ENCODE measurements around the gene TREM1.

TREM1 gene

DNA sequence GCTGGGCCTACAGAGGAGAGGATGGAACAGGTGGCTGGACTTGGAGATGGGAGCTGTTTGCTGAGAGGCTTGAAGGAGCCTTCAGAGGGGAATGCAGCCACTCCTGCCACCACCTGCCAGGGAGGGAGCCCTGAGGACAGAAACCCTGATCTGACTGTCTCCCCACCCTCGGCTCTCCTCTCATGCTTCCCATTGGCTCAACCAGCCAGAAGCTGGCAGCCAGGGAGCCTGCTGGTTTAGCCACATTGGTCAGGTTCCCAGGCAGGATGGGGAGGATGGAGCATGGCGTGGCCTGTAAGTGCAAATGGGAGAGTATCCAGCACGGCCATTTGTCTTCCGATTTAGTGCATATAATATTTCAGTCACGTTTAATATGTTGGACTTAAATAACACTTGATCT lies 12.8 kb downstream of the TREM1 start:
- no peak overlapping the region for H3K4me3 ChIP-seq (ENCODE audit: low read depth, low read length)
- no peak for DNase-seq (ENCODE audit: low read depth)
- in situ Hi-C loops (cut with HindIII; ENCODE audit: low sequenced_read_pairs), result no loop called here
- TF ChIP-seq, protein P1, sequence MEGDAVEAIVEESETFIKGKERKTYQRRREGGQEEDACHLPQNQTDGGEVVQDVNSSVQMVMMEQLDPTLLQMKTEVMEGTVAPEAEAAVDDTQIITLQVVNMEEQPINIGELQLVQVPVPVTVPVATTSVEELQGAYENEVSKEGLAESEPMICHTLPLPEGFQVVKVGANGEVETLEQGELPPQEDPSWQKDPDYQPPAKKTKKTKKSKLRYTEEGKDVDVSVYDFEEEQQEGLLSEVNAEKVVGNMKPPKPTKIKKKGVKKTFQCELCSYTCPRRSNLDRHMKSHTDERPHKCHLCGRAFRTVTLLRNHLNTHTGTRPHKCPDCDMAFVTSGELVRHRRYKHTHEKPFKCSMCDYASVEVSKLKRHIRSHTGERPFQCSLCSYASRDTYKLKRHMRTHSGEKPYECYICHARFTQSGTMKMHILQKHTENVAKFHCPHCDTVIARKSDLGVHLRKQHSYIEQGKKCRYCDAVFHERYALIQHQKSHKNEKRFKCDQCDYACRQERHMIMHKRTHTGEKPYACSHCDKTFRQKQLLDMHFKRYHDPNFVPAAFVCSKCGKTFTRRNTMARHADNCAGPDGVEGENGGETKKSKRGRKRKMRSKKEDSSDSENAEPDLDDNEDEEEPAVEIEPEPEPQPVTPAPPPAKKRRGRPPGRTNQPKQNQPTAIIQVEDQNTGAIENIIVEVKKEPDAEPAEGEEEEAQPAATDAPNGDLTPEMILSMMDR (IDR thresholded peaks at IDR 0.05; ENCODE audit: low read depth, low read length, missing control alignments), result no peak

GRCh38 chr6:41272591-41273240 lies 13.8 kb downstream of the TREM1 start:
- in situ Hi-C loops (cut with HindIII; ENCODE audit: low sequenced_read_pairs), result no loop called here
- no peak overlapping the region for H3K4me3 ChIP-seq (ENCODE audit: low read depth, low read length)

GRCh38 chr6:41271901-41272395 lies 14.5 kb downstream of the TREM1 start:
- no peak overlapping the region for H3K4me3 ChIP-seq (ENCODE audit: low read depth, low read length)
- in situ Hi-C loops (cut with HindIII; ENCODE audit: low sequenced_read_pairs), result no loop called here
- no peak for DNase-seq (ENCODE audit: low read depth)
- TF ChIP-seq, protein P1 (IDR thresholded peaks at IDR 0.05; ENCODE audit: low read depth, low read length, missing control alignments), result no peak

More at GRCh38 chr6:41272591-41273240, 13.8 kb downstream of the TREM1 start:
- no peak for DNase-seq (ENCODE audit: low read depth)
- TF ChIP-seq, protein P1 (IDR thresholded peaks at IDR 0.05; ENCODE audit: low read depth, low read length, missing control alignments), result no peak

DNA sequence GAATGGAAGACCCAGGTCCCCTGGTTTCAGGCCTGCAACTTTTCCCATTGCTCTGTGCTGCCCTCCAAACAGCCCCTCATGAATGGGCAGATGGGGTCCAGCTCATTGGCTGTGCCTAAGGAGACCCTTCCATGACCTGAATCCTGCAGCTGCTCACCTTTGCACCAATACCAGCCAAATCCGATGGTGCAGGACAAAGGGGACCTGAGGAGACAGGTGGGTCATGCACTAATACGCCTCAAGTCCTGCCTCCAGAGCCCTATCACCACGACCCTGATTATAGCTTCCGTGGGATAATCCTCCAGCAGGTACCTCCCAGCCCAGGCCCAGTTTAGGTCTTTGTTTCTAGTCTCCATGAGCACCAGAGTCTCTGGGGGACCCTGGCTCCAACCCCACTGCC lies 16.8 kb downstream of the TREM1 start:
- in situ Hi-C loops (cut with HindIII; ENCODE audit: low sequenced_read_pairs), result no loop called here
- TF ChIP-seq, protein P1 (IDR thresholded peaks at IDR 0.05; ENCODE audit: low read depth, low read length, missing control alignments), result no peak
- H3K4me3 ChIP-seq (ENCODE audit: low read depth, low read length), result no peak overlapping the region
- DNase-seq (ENCODE audit: low read depth), result no peak

DNA sequence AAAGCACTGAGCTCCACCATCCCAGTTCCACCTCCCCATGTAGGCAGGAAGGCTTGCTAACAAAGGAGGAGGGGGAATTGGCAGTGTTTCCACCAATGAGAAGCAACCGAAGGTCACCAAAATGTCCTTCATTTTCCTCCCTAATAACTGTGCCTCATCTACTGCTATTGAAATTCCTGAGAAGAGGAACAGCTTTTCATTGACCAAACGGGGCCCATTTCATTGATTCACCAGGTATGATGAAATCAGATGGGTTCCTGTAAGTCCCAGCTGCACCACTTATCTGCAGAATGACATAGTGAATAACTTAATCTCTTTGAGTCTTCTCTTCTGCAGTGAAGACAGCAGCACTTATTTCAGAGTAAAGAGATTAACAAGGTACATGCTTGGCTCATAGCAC lies 17.3 kb downstream of the TREM1 start:
- DNase-seq (ENCODE audit: low read depth), result no peak
- in situ Hi-C loops (cut with HindIII; ENCODE audit: low sequenced_read_pairs), result no loop called here
- TF ChIP-seq, protein P1 (IDR thresholded peaks at IDR 0.05; ENCODE audit: low read depth, low read length, missing control alignments), result no peak
- no peak overlapping the region for H3K4me3 ChIP-seq (ENCODE audit: low read depth, low read length)

DNA sequence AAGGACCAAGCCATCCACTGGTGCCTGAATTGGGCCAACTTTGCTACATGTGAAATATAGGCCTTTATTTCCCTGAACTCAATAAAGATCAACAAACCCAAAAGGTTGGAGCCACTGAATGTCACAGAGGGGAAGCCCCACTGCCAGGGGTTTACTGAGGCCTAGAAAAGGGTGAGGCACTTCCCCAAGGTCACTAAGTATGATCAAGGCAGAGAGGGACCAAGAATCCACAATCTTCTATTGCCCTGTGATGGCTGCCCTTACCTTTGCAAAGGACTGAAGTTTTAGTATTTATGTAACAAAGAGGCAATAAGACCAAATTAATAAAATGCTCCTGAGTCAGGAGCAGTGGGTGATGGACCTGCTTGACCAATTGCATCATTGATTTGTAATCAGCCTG lies 18.0 kb downstream of the TREM1 start:
- in situ Hi-C loops (cut with HindIII; ENCODE audit: low sequenced_read_pairs), result no loop called here

More for the DNA sequence above, 18.0 kb downstream of the TREM1 start:
- no peak overlapping the region for H3K4me3 ChIP-seq (ENCODE audit: low read depth, low read length)
- no peak for DNase-seq (ENCODE audit: low read depth)
- TF ChIP-seq, protein P1 (IDR thresholded peaks at IDR 0.05; ENCODE audit: low read depth, low read length, missing control alignments), result no peak
